K562 (cell line): ENCODE data around the gene SHISA4. TPM values are rescaled to one million over a fixed set of nuclear protein-coding genes. Genes with fewer than 3 reads are reported as not detected.

Experiments used
- HEY1 ChIP-seq: fragments of 250-450 bp; sonication (Bioruptor Pico); IDR thresholded peaks from 2 replicates; pipeline ENCODE4 v1.5.0; 2020; ENCODE audit warnings: mild to moderate bottlenecking, moderate library complexity, borderline replicate concordance
- PCBP1 ChIP-seq: fragments of 200-400 bp; formaldehyde crosslinking; IDR thresholded peaks from 2 replicates; pipeline ENCODE4 v1.6.1; 2018; ENCODE audit warnings: mild to moderate bottlenecking, low read depth, low read length; ENCODE audit not compliant: poor library complexity, severe bottlenecking
- REST ChIP-seq, 2 experiments: fragments of 450-650 bp; formaldehyde crosslinking in 1 of 2; IDR thresholded peaks; 2 replicates each; pipeline versions ENCODE4 v1.4.0 to v1.6.1; 2014 to 2020; ENCODE audit warnings: mild to moderate bottlenecking in 2 of 2, borderline replicate concordance in 1 of 2, low read depth in 1 of 2
- SNRNP70 ChIP-seq: fragments of 200-400 bp; formaldehyde crosslinking; optimal IDR thresholded peaks from 2 replicates; pipeline ENCODE3; 2017; ENCODE audit warnings: low read depth, low read length
- TEAD2 ChIP-seq: fragments of 450-650 bp; IDR thresholded peaks from 2 replicates; pipeline ENCODE4 v1.6.1; 2016; ENCODE audit warnings: missing genetic modification characterization, control low read depth, missing compliant biosample characterization
- TFAP4 ChIP-seq: sonication (generic); formaldehyde crosslinking; IDR thresholded peaks from 2 replicates; pipeline ENCODE4 v1.8.0; 2022; ENCODE audit warnings: missing genetic modification reagents, mild to moderate bottlenecking, moderate library complexity, borderline replicate concordance
- ZNF197 ChIP-seq: fragments of 200-800 bp; sonication (Bioruptor generic); IDR thresholded peaks from 2 replicates; pipeline ENCODE4 v1.6.1; 2016; ENCODE audit warnings: low read depth, missing genetic modification characterization, missing compliant biosample characterization
- ZNF79 ChIP-seq: fragments of 250-450 bp; sonication (Bioruptor Pico); IDR thresholded peaks from 2 replicates; pipeline ENCODE4 v1.4.0; 2020; ENCODE audit warnings: low read depth, mild to moderate bottlenecking, moderate library complexity
- polyA plus RNA-seq, 8 experiments: library from polyadenylated mRNA; depleted of rRNA in 4 of 8; stranded (reverse) in 5 of 8; unstranded in 3 of 8; fragments of >200 nt; fragmentation: Nextera tagmentation in 2 of 8; fragmentation: Illumina TruSeq in 1 of 8; extraction: Ambion mirVana in 2 of 8; extraction: Trizol in 1 of 8; gene quantifications; 2 replicates each; pipeline versions ENCODE4 v1.2.1 to v1.2.3, GENCODE V29; 2011 to 2014; ENCODE audit warnings: inconsistent platforms in 1 of 8, missing spikeins in 1 of 8
- total RNA-seq, 7 experiments: library from RNA; depleted of rRNA in 6 of 7; stranded (reverse); fragments of >200 nt in 6 of 7; fragmentation: Illumina TruSeq in 2 of 7; extraction: Trizol in 2 of 7; gene quantifications; 2 replicates each; pipeline versions ENCODE4 v1.2.1 to v1.2.3, GENCODE V29; 2011 to 2021; ENCODE audit warnings: low replicate concordance in 1 of 7
- TF ChIP-seq, protein P1 (sequence below), 3 experiments: fragments of 200-800 bp in 1 of 3; fragments of 250-450 bp in 1 of 3; fragments of 450-650 bp in 1 of 3; sonication (Bioruptor Pico) in 1 of 3; sonication (Bioruptor generic) in 1 of 3; formaldehyde crosslinking in 1 of 3; IDR thresholded peaks; 2 replicates each; pipeline versions ENCODE4 v1.6.1 to v1.8.0; 2016 to 2022; ENCODE audit warnings: mild to moderate bottlenecking in 2 of 3, missing genetic modification characterization in 2 of 3, missing compliant biosample characterization in 1 of 3, moderate library complexity in 1 of 3
- TF ChIP-seq, protein P2 (sequence below): fragments of 450-650 bp; formaldehyde crosslinking; IDR thresholded peaks from 2 replicates; pipeline ENCODE4 v1.4.0; 2020; ENCODE audit warnings: mild to moderate bottlenecking, moderate library complexity

SHISA4 gene
- total and polyA plus RNA-seq, 9 of the 15 experiments (the other 6 are each of a cell fraction or from before 2014, with no cell fraction given), result 0.15 to 0.95 (median 0.68) TPM; not detected in 2

GRCh38 chr1:201895913-201896807 is 7.5 kb downstream of the SHISA4 start (continued):
- TF ChIP-seq, protein P1, sequence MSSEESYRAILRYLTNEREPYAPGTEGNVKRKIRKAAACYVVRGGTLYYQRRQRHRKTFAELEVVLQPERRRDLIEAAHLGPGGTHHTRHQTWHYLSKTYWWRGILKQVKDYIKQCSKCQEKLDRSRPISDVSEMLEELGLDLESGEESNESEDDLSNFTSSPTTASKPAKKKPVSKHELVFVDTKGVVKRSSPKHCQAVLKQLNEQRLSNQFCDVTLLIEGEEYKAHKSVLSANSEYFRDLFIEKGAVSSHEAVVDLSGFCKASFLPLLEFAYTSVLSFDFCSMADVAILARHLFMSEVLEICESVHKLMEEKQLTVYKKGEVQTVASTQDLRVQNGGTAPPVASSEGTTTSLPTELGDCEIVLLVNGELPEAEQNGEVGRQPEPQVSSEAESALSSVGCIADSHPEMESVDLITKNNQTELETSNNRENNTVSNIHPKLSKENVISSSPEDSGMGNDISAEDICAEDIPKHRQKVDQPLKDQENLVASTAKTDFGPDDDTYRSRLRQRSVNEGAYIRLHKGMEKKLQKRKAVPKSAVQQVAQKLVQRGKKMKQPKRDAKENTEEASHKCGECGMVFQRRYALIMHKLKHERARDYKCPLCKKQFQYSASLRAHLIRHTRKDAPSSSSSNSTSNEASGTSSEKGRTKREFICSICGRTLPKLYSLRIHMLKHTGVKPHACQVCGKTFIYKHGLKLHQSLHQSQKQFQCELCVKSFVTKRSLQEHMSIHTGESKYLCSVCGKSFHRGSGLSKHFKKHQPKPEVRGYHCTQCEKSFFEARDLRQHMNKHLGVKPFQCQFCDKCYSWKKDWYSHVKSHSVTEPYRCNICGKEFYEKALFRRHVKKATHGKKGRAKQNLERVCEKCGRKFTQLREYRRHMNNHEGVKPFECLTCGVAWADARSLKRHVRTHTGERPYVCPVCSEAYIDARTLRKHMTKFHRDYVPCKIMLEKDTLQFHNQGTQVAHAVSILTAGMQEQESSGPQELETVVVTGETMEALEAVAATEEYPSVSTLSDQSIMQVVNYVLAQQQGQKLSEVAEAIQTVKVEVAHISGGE (CRISPR knock-in tag; IDR thresholded peaks at IDR 0.05), result 0 out of 6 replicates have a peak, but pooled peaks of 2 of the 3 experiments have one; percentile 21 to 27
- TF ChIP-seq REST (IDR thresholded peaks at IDR 0.05; ENCODE audit: borderline replicate concordance) (peak; percentile 97), REST (CRISPR knock-in tag; IDR thresholded peaks at IDR 0.05; ENCODE audit: low read depth) (0 out of 2 replicates have a peak, but pooled peaks have one; percentile 49), HEY1 (CRISPR knock-in tag) (no peak), PCBP1 (no peak), ZNF197 (CRISPR knock-in tag) (no peak), SNRNP70 (no peak), TFAP4 (CRISPR knock-in tag) (peak; percentile 99), ZNF79 (CRISPR knock-in tag) (no peak), TEAD2 (tag) (no peak)
- TF ChIP-seq, protein P2, sequence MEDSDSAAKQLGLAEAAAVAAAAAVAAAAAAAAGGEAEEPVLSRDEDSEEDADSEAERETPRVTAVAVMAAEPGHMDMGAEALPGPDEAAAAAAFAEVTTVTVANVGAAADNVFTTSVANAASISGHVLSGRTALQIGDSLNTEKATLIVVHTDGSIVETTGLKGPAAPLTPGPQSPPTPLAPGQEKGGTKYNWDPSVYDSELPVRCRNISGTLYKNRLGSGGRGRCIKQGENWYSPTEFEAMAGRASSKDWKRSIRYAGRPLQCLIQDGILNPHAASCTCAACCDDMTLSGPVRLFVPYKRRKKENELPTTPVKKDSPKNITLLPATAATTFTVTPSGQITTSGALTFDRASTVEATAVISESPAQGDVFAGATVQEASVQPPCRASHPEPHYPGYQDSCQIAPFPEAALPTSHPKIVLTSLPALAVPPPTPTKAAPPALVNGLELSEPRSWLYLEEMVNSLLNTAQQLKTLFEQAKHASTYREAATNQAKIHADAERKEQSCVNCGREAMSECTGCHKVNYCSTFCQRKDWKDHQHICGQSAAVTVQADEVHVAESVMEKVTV (CRISPR knock-in tag), result peak; percentile 99
